ENCODE data around the gene CXCL6.

GRCh38 chr4:73864365-73864764 lies 27.9 kb downstream of the CXCL6 start:
- TF ChIP-seq, protein P1, sequence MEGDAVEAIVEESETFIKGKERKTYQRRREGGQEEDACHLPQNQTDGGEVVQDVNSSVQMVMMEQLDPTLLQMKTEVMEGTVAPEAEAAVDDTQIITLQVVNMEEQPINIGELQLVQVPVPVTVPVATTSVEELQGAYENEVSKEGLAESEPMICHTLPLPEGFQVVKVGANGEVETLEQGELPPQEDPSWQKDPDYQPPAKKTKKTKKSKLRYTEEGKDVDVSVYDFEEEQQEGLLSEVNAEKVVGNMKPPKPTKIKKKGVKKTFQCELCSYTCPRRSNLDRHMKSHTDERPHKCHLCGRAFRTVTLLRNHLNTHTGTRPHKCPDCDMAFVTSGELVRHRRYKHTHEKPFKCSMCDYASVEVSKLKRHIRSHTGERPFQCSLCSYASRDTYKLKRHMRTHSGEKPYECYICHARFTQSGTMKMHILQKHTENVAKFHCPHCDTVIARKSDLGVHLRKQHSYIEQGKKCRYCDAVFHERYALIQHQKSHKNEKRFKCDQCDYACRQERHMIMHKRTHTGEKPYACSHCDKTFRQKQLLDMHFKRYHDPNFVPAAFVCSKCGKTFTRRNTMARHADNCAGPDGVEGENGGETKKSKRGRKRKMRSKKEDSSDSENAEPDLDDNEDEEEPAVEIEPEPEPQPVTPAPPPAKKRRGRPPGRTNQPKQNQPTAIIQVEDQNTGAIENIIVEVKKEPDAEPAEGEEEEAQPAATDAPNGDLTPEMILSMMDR (conservative IDR thresholded peaks at IDR 0.05 in 1 of 2, IDR thresholded peaks at IDR 0.05 in 1 of 2; ENCODE audit: extremely low read depth in 1 of 2, insufficient read depth in 1 of 2, low read depth in 1 of 2, low read length in 2 of 2) = peak; percentile 79 to 91
- no peak for TF ChIP-seq EZH2 (IDR thresholded peaks at IDR 0.05; ENCODE audit: borderline replicate concordance, low read length)
